Measurements from ENCODE around the gene ANKRD39. TPM values are rescaled to one million over a fixed set of nuclear protein-coding genes. Genes with fewer than 3 reads are reported as not detected.

ANKRD39 gene
- total RNA-seq, 1 experiment from 2014 or later, result 29.4 TPM

DNA sequence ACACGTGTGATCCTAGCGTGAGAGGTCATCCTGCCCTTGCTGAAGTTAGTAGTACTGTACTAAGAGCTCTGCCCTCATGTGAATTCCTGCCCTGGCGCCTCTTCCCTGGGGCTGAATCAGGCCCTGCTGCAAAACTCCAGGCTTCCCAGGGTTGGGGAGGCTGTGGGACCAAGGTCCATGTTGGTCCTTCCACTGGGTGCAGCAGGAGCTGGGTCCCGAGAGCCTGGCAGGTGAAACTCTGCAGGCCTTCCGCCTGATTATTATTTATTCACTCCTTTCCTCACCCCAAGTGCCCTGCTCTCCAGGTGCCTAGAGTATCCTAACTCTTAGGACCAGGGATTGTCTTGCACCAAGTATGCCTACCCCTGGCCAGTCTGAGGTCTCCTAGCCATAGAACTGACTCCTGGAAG is 47.0 kb downstream of the ANKRD39 start:
- DNase-seq (no peak), ATAC-seq (no peak)
- TF ChIP-seq, protein P1, sequence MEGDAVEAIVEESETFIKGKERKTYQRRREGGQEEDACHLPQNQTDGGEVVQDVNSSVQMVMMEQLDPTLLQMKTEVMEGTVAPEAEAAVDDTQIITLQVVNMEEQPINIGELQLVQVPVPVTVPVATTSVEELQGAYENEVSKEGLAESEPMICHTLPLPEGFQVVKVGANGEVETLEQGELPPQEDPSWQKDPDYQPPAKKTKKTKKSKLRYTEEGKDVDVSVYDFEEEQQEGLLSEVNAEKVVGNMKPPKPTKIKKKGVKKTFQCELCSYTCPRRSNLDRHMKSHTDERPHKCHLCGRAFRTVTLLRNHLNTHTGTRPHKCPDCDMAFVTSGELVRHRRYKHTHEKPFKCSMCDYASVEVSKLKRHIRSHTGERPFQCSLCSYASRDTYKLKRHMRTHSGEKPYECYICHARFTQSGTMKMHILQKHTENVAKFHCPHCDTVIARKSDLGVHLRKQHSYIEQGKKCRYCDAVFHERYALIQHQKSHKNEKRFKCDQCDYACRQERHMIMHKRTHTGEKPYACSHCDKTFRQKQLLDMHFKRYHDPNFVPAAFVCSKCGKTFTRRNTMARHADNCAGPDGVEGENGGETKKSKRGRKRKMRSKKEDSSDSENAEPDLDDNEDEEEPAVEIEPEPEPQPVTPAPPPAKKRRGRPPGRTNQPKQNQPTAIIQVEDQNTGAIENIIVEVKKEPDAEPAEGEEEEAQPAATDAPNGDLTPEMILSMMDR (conservative IDR thresholded peaks at IDR 0.05; ENCODE audit: low read depth, low read length), result no peak
- no peak for TF ChIP-seq EZH2 (IDR thresholded peaks at IDR 0.05; ENCODE audit: low read length, unreplicated experiment)
- no peak for TF ChIP-seq EZH2phosphoT487 (IDR thresholded peaks at IDR 0.05; ENCODE audit: borderline replicate concordance, low read length)
- no peaks in the 10 kb centered on the region for H4K20me1 ChIP-seq (ENCODE audit: low read length)
- no peak overlapping the region for H2AFZ ChIP-seq (ENCODE audit: low read length)
- intact Hi-C loops (cut with micrococcal nuclease), result no loop called here
- H3K9me3 ChIP-seq (ENCODE audit: low read length), result no peaks in the 10 kb centered on the region
- no peaks in the 10 kb centered on the region for H3F3A ChIP-seq (ENCODE audit: low read length, unreplicated experiment)
- H3K9ac ChIP-seq (ENCODE audit: low read length), result no peak overlapping the region
- ChIA-PET POLR2A (ENCODE audit: unreplicated experiment) (no interaction called here), CTCF (no interaction called here)
- no peaks in the 10 kb centered on the region for H3K9me2 ChIP-seq (replicated peaks; ENCODE audit: low read length)
- H3K27me3 ChIP-seq (ENCODE audit: low read length), result no peaks in the 10 kb centered on the region
- H3K36me3 ChIP-seq (ENCODE audit: low read depth, low read length), result no peaks in the 10 kb centered on the region
- H3K79me2 ChIP-seq (ENCODE audit: low read length), result no peaks in the 10 kb centered on the region
- BruUV-seq (replicated peaks), result TSS peak; percentile 30
- no peak overlapping the region for H3K4me2 ChIP-seq (ENCODE audit: low read length)
- no peak overlapping the region for H3K4me3 ChIP-seq (ENCODE audit: low read length)
- H3K4me1 ChIP-seq (ENCODE audit: insufficient read depth, low read length), result peaks cover 5% of the 10 kb centered on the region; the same call in 1 of the 2 replicates
- H3K27ac ChIP-seq (ENCODE audit: low read length), result no peak overlapping the region

DNA sequence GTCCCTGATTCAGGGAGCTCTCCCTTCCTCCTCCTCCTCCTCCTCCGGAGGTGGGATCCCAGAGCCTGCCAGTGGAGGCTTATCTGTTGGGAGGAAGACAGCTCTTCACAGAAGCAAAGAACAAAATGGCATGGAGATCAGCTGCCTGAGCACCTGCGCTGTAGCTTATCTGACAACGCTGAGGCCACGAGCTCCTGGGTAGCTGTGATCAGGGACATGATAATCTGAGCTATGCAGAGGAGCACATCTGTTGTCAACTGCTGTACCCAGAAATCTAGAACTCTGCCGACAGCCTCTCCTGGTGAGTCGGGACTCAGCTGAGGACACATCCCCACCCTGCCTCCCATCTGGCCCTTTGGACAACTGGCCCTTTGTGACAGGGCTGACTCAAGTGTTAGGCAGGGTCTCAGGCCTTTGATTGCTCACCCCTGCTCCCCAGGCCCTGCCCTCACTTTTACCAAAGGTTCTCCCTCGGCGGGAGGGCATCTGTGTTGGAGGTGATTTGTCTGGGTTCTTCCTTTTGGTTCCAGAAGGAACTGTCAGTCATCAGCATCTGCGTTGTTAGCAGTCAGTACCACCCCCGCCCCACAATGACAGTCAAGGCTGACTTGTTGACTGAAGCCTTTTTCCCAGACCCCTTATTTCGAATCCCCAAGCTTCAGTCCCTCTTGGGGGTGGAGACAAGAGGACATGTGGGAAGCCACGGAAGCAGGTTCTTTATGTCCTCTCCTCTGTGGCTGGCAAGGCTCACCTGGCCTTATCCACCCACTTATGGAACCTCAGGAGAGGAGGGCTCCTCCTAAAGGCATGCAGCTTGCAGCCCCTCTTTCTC is 47.6 kb downstream of the ANKRD39 start:
- CTCF ChIA-PET, result no interaction called here
- Histone ChIP-seq H3K9me3 (ENCODE audit: low read length) (no peaks in the 10 kb centered on the region), H3K4me3 (ENCODE audit: low read length) (no peak overlapping the region), H3K9me2 (replicated peaks; ENCODE audit: low read length) (no peaks in the 10 kb centered on the region), H3K27me3 (ENCODE audit: low read length) (no peaks in the 10 kb centered on the region), H3F3A (ENCODE audit: low read length, unreplicated experiment) (no peaks in the 10 kb centered on the region), H3K36me3 (ENCODE audit: low read depth, low read length) (no peaks in the 10 kb centered on the region), H3K9ac (ENCODE audit: low read length) (no peak overlapping the region), H4K20me1 (ENCODE audit: low read length) (no peaks in the 10 kb centered on the region), H3K4me1 (ENCODE audit: insufficient read depth, low read length) (peaks cover 4% of the 10 kb centered on the region; the same call in 1 of the 2 replicates), H3K27ac (ENCODE audit: low read length) (no peak overlapping the region), H3K4me2 (ENCODE audit: low read length) (no peak overlapping the region), H3K79me2 (ENCODE audit: low read length) (no peaks in the 10 kb centered on the region), H2AFZ (ENCODE audit: low read length) (no peak overlapping the region)
- POLR2A ChIA-PET (ENCODE audit: unreplicated experiment), result no interaction called here
- ATAC-seq, result no peak
- no peak for TF ChIP-seq EZH2 (IDR thresholded peaks at IDR 0.05; ENCODE audit: low read length, unreplicated experiment)
- TF ChIP-seq, protein P1 (conservative IDR thresholded peaks at IDR 0.05; ENCODE audit: low read depth, low read length), result no peak
- TF ChIP-seq EZH2phosphoT487 (IDR thresholded peaks at IDR 0.05; ENCODE audit: borderline replicate concordance, low read length), result no peak
- BruUV-seq (replicated peaks), result no TSS peak
- no peak for DNase-seq
- intact Hi-C loops (cut with micrococcal nuclease), result no loop called here

- H3K79me2 ChIP-seq (ENCODE audit: low read length), result no peaks in the 10 kb centered on the region
- H3K4me2 ChIP-seq (ENCODE audit: low read length), result no peak overlapping the region
- ATAC-seq (no peak), DNase-seq (no peak)
- no TSS peak for BruUV-seq (replicated peaks)
- H3K36me3 ChIP-seq (ENCODE audit: low read depth, low read length), result no peaks in the 10 kb centered on the region
- no peaks in the 10 kb centered on the region for H4K20me1 ChIP-seq (ENCODE audit: low read length)
- no peak overlapping the region for H2AFZ ChIP-seq (ENCODE audit: low read length)
- no peaks in the 10 kb centered on the region for H3K9me3 ChIP-seq (ENCODE audit: low read length)
- H3K4me1 ChIP-seq (ENCODE audit: insufficient read depth, low read length), result no peaks in the 10 kb centered on the region
- no peak overlapping the region for H3K4me3 ChIP-seq (ENCODE audit: low read length)
- ChIA-PET POLR2A (ENCODE audit: unreplicated experiment) (no interaction called here), CTCF (no interaction called here)
- H3K9me2 ChIP-seq (replicated peaks; ENCODE audit: low read length), result no peaks in the 10 kb centered on the region
- no peak overlapping the region for H3K27ac ChIP-seq (ENCODE audit: low read length)
- intact Hi-C loops (cut with micrococcal nuclease), result no loop called here
- no peak overlapping the region for H3K9ac ChIP-seq (ENCODE audit: low read length)
- H3K27me3 ChIP-seq (ENCODE audit: low read length), result no peaks in the 10 kb centered on the region
- H3F3A ChIP-seq (ENCODE audit: low read length, unreplicated experiment), result no peaks in the 10 kb centered on the region
- TF ChIP-seq EZH2phosphoT487 (IDR thresholded peaks at IDR 0.05; ENCODE audit: borderline replicate concordance, low read length) (no peak), EZH2 (IDR thresholded peaks at IDR 0.05; ENCODE audit: low read length, unreplicated experiment) (no peak)
- TF ChIP-seq, protein P1 (conservative IDR thresholded peaks at IDR 0.05; ENCODE audit: low read depth, low read length), result no peak
These were observed 48.5 kb downstream of the ANKRD39 start for GRCh38 chr2:96809216-96809882.

Measured in PC-3 (cell line).